Endothelial cell of umbilical vein (primary cell): ENCODE results near the gene COG5. TPM values are rescaled to one million over a fixed set of nuclear protein-coding genes. Genes with fewer than 3 reads are reported as not detected.

Experiments
- BruUV-seq: library from RNA; stranded (reverse); fragments of 400-500 nt; replicated peaks from 2 replicates; lab custom pipeline; 2021; lab: Mats Ljungman, UMichigan
- CTCF ChIA-PET: fragments of 300-600, 350-600 bp; sonication (Branson Sonifier 250); formaldehyde crosslinking; loops from one replicate; lab custom pipeline; 2021; ENCODE audit warnings: antibody characterized with exemption, inconsistent platforms; lab: Charles Lee
- POLR2A ChIA-PET: fragments of 300-600, 350-600 bp; sonication (Branson Sonifier 250); formaldehyde crosslinking; loops from one replicate; lab custom pipeline; 2021; ENCODE audit warnings: antibody characterized with exemption, inconsistent platforms; lab: Charles Lee
- DNase-seq: peaks from one replicate; pipeline ENCODE4 v3.0.0-alpha.2; 2011; ENCODE audit warnings: low read depth, low spot score
- FAIRE-seq: peaks from 2 replicates; lab custom pipeline; 2011; peaks lifted over from hg19 to GRCh38; lab: Jason Lieb, UNC
- H2AFZ ChIP-seq: 2 replicates; pipeline ENCODE4 v1.6.0; 2012; ENCODE audit warnings: low read depth, low read length, control low read depth, inconsistent platforms
- H3K27ac ChIP-seq: 2 replicates; pipeline ENCODE4 v1.5.1; 2011; ENCODE audit warnings: low read depth, mild to moderate bottlenecking, control low read depth, low read length, moderate library complexity; ENCODE audit not compliant: insufficient read depth
- H3K27me3 ChIP-seq, 2 experiments: 2 replicates each; pipeline versions ENCODE4 v1.6.0 to v1.6.1; 2011; ENCODE audit warnings: low read length in 2 of 2, mixed read lengths in 1 of 2; ENCODE audit not compliant: control insufficient read depth in 2 of 2, insufficient read depth in 2 of 2
- H3K36me3 ChIP-seq, 2 experiments: 2 replicates in 1 of 2; 3 replicates in 1 of 2; pipeline ENCODE4 v1.5.1; 2011; ENCODE audit warnings: low read length in 2 of 2, mild to moderate bottlenecking in 1 of 2, moderate library complexity in 1 of 2; ENCODE audit not compliant: control insufficient read depth in 2 of 2, insufficient read depth in 2 of 2; ENCODE audit errors: extremely low read depth in 1 of 2
- H3K4me1 ChIP-seq: 3 replicates; pipeline ENCODE4 v1.5.1; 2011; ENCODE audit warnings: mild to moderate bottlenecking, low read length; ENCODE audit not compliant: control insufficient read depth, insufficient read depth; ENCODE audit errors: extremely low read depth
- H3K4me2 ChIP-seq: 2 replicates; pipeline ENCODE4 v1.6.1; 2011; ENCODE audit warnings: low read length, control low read depth, mixed read lengths; ENCODE audit not compliant: insufficient read depth
- H3K4me3 ChIP-seq, 3 experiments: fragments of 200-600 bp in 1 of 3; sonication (generic), shearing (Covaris generic) in 1 of 3; replicated peaks in 1 of 3; 2 replicates each; pipeline ENCODE4 v1.5.1; 2011 to 2016; ENCODE audit warnings: control low read depth in 3 of 3, low read length in 3 of 3, mild to moderate bottlenecking in 2 of 3, inconsistent platforms in 1 of 3, low read depth in 1 of 3, moderate library complexity in 1 of 3; ENCODE audit not compliant: insufficient read depth in 1 of 3
- H3K79me2 ChIP-seq: 2 replicates; pipeline ENCODE4 v1.6.0; 2012; ENCODE audit warnings: low read length, inconsistent platforms; ENCODE audit not compliant: control insufficient read depth, insufficient read depth
- H3K9ac ChIP-seq: replicated peaks from 2 replicates; pipeline ENCODE3; 2011; ENCODE audit warnings: low read length, control low read depth; ENCODE audit not compliant: insufficient read depth; ENCODE audit errors: extremely low read depth
- H3K9me1 ChIP-seq: replicated peaks from 3 replicates; pipeline ENCODE4 v1.6.0; 2011; ENCODE audit warnings: mild to moderate bottlenecking, low read length; ENCODE audit not compliant: control insufficient read depth, insufficient read depth; ENCODE audit errors: extremely low read depth
- H3K9me3 ChIP-seq: replicated peaks from 2 replicates; pipeline ENCODE4 v1.5.1; 2012; ENCODE audit warnings: low read length, inconsistent platforms; ENCODE audit not compliant: control insufficient read depth, insufficient read depth
- H4K20me1 ChIP-seq: replicated peaks from 2 replicates; pipeline ENCODE3; 2011; ENCODE audit warnings: mild to moderate bottlenecking, low read length; ENCODE audit not compliant: control insufficient read depth, insufficient read depth; ENCODE audit errors: extremely low read depth
- CTCF ChIP-seq, 2 donors: IDR thresholded peaks; 1 replicate in 1 of 2; 2 replicates in 1 of 2; pipeline ENCODE4 v1.5.1; 2011; ENCODE audit warnings: low read length in 2 of 2, mild to moderate bottlenecking in 2 of 2, moderate library complexity in 2 of 2, control low read depth in 1 of 2, inconsistent platforms in 1 of 2, low read depth in 1 of 2; ENCODE audit not compliant: insufficient read depth in 1 of 2; ENCODE audit errors: extremely low read depth in 1 of 2
- EZH2 ChIP-seq: IDR thresholded peaks from 2 replicates; pipeline ENCODE4 v1.6.1; 2012; ENCODE audit warnings: borderline replicate concordance, low read depth, mild to moderate bottlenecking, moderate library complexity, low read length, inconsistent platforms; ENCODE audit not compliant: severe bottlenecking
- FOS ChIP-seq: IDR thresholded peaks from 2 replicates; pipeline ENCODE4 v1.6.1; 2011; ENCODE audit warnings: mild to moderate bottlenecking, low read length, moderate library complexity, borderline replicate concordance; ENCODE audit not compliant: insufficient read depth
- GATA2 ChIP-seq: IDR thresholded peaks from 2 replicates; pipeline ENCODE4 v1.7.0; 2011; ENCODE audit warnings: low read depth, mild to moderate bottlenecking, moderate library complexity, mixed read lengths, low read length; ENCODE audit not compliant: insufficient read length, insufficient read depth
- JUN ChIP-seq: IDR thresholded peaks from 2 replicates; pipeline ENCODE4 v1.6.1; 2011; ENCODE audit warnings: borderline replicate concordance, low read depth; ENCODE audit not compliant: insufficient read length, insufficient read depth
- MAX ChIP-seq: IDR thresholded peaks from 2 replicates; pipeline ENCODE4 v1.6.1; 2011; ENCODE audit not compliant: insufficient read depth, insufficient read length
- MYC ChIP-seq: IDR thresholded peaks from one replicate; pipeline ENCODE4 v1.6.1; 2011; ENCODE audit warnings: mild to moderate bottlenecking, low read depth, low read length
- POLR2A ChIP-seq: IDR thresholded peaks from 2 replicates; pipeline ENCODE4 v1.6.1; 2012; ENCODE audit warnings: low read depth, mild to moderate bottlenecking, control low read depth, low read length
- POLR2AphosphoS5 ChIP-seq: IDR thresholded peaks from 2 replicates; pipeline ENCODE4 v1.6.1; 2012; ENCODE audit warnings: low read depth, mild to moderate bottlenecking, control low read depth, low read length, moderate library complexity; ENCODE audit not compliant: insufficient read depth
- dilution Hi-C: fragments of 300-500 bp; cut with MboI; formaldehyde crosslinking; loops from one replicate; pipeline ENCODE4 v1.15.0; 2019; ENCODE audit warnings: low sequenced_read_pairs; ENCODE audit not compliant: extremely low pct_ligation_motif_present
- intact Hi-C: fragments of 100-400 bp; cut with micrococcal nuclease; formaldehyde crosslinking; loops from one replicate; pipeline ENCODE4 v1.10.0; 2022
- polyA plus RNA-seq, 4 experiments: library from polyadenylated mRNA; depleted of rRNA in 3 of 4; stranded (reverse) in 3 of 4; unstranded in 1 of 4; fragments of >200 nt; gene quantifications; 2 replicates each; pipeline versions ENCODE4 v1.2.1 to v1.2.3, GENCODE V29; 2011 to 2012; ENCODE audit warnings: missing spikeins in 1 of 4
- total RNA-seq: library from RNA; stranded (reverse); gene quantifications from 2 replicates; pipeline ENCODE4 v1.2.3, GENCODE V29; 2021

COG5 gene
- total and polyA plus RNA-seq, 2 donors (not counting 3 experiments of a cell fraction or from before 2014, with no cell fraction given): 18.8 to 45.3 TPM

GRCh38 chr7:107605218-107605815, 41.6 kb upstream of the COG5 start:
- ChIA-PET POLR2A (no interaction called here), CTCF (interaction anchor here (0.6 to 1.5 kb wide), 5 partner anchors 10 to 270 kb away, joined by 3 to 5 read pairs (median 4); no protein-coding TSS in a partner anchor)
- Histone ChIP-seq H3K9ac (no peak overlapping the region), H3K4me2 (no peak overlapping the region), H3K27me3 (no peaks in the 10 kb centered on the region), H3K27ac (no peak overlapping the region), H2AFZ (no peak overlapping the region), H3K36me3 (peaks cover 5 to 23% of the 10 kb centered on the region in 2 experiments), H3K9me1 (no peaks in the 10 kb centered on the region), H3K9me3 (no peaks in the 10 kb centered on the region), H3K79me2 (peaks cover 2% of the 10 kb centered on the region), H3K4me3 (no peak overlapping the region), H3K4me1 (peaks cover 17% of the 10 kb centered on the region), H4K20me1 (no peaks in the 10 kb centered on the region)
- BruUV-seq: no TSS peak
- FAIRE-seq: no peak
- TF ChIP-seq CTCF (IDR thresholded peaks at IDR 0.05; ENCODE audit: extremely low read depth in 1 of 2, insufficient read depth in 1 of 2, low read depth in 1 of 2, low read length in 2 of 2): no peak
- no peak for TF ChIP-seq FOS
- TF ChIP-seq JUN: no peak
- TF ChIP-seq MAX: no peak
- TF ChIP-seq MYC: no peak
- TF ChIP-seq POLR2AphosphoS5: no peak
- no peak for TF ChIP-seq EZH2
- no peak for TF ChIP-seq POLR2A
- no peak for TF ChIP-seq GATA2
- intact Hi-C loops (no loop called here), dilution Hi-C loops (no loop called here)
- no peak for DNase-seq
